ENCODE data around the gene OR2C3.

The OR2C3 gene

DNA sequence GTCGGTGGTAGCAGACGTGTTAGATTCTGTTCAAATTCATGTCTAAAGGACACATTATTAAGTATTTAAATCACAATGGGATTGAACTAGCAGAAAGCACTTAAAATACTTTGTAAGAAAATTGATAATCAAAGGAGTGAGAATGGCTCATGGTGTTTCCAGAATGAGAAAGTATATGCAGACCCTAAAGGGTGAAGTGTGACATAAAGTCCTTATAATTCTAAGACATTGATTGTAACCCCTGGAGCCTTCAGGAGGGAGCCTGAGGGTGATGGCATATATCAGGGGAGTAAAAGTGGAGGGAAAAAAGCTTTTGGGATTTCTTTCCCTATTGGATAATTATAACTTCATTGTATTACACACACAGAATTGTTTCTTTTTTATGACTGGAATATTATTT, at the start of gene OR2C3:
OR2C3 (minus strand) TSS at position 101 of the 400 bp plus-strand sequence. CDS start 3,929 bp downstream, outside the sequence.
- H3K4me1 ChIP-seq (ENCODE audit: insufficient read depth, low read length), result no peaks in the 10 kb centered on the region; the same call in 1 of the 2 replicates
- no peaks in the 10 kb centered on the region for H3K9me3 ChIP-seq (ENCODE audit: insufficient read depth, low read depth, low read length)
- H3K4me3 ChIP-seq (ENCODE audit: low read length), result no peak within 1 kb of the TSS
- H3K36me3 ChIP-seq (ENCODE audit: insufficient read depth, low read depth, low read length), result no peaks in the 10 kb centered on the region
- H3K27ac ChIP-seq (ENCODE audit: low read length), result no peak within 1 kb of the TSS
- no peak within 1 kb of the TSS for H3K9ac ChIP-seq (ENCODE audit: low read depth, low read length)
- no peaks in the 10 kb centered on the region for H3K27me3 ChIP-seq (ENCODE audit: insufficient read depth, low read length)

DNA sequence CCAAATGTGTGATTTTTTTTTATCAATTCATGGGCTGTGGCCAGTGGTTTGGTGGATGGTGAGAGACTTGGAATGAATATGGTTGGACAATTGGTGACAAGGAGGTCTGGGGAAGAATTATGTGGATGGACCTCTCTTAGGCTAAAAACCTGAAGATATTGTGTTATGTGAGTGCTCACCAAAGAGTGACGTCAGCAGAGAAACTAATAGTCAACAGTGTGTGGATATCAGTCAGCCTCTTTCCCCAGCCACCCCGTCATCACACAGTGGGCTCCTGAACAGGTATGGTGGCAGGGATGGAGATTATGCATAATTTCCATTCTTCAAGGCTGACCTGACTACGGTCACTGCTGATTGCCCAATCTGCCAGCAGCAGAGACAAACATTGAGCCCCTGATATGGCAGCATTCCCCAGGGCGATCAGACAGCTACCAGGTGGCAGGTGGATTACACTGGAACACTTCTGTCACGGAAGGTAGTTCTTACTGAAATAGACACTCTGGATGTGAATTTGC, 42.8 kb upstream of the OR2C3 start:
- Histone ChIP-seq H3K4me1 (ENCODE audit: insufficient read depth, low read length) (no peaks in the 10 kb centered on the region), H3K9me3 (ENCODE audit: insufficient read depth, low read depth, low read length) (no peaks in the 10 kb centered on the region), H3K36me3 (ENCODE audit: insufficient read depth, low read depth, low read length) (no peaks in the 10 kb centered on the region), H3K9ac (ENCODE audit: low read depth, low read length) (no peak overlapping the region), H3K27ac (ENCODE audit: low read length) (no peak overlapping the region), H3K27me3 (ENCODE audit: insufficient read depth, low read length) (no peaks in the 10 kb centered on the region), H3K4me3 (ENCODE audit: low read length) (no peak overlapping the region)

DNA sequence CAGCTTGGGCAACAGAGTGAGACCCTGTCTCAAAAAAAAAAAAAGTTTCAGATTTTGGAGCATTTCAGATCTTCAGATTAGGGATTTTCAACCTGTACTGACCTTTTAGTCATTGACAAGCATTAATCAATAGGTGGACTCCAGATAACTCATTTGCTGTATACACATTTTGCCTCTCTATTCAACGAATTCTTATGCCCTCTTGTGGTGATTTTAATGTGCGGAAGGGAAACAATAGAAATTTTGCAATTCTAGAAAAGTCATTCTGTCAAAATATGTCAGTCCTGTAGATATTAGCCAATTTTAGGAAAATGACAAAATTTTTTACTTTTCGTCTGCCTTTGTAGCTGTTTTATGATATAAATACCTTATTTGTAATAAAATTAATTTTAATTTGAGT, 40.3 kb upstream of the OR2C3 start:
- Histone ChIP-seq H3K27me3 (ENCODE audit: insufficient read depth, low read length) (no peaks in the 10 kb centered on the region), H3K4me1 (ENCODE audit: insufficient read depth, low read length) (no peaks in the 10 kb centered on the region), H3K9ac (ENCODE audit: low read depth, low read length) (no peak overlapping the region), H3K9me3 (ENCODE audit: insufficient read depth, low read depth, low read length) (no peaks in the 10 kb centered on the region), H3K4me3 (ENCODE audit: low read length) (no peak overlapping the region), H3K36me3 (ENCODE audit: insufficient read depth, low read depth, low read length) (no peaks in the 10 kb centered on the region), H3K27ac (ENCODE audit: low read length) (no peak overlapping the region)

DNA sequence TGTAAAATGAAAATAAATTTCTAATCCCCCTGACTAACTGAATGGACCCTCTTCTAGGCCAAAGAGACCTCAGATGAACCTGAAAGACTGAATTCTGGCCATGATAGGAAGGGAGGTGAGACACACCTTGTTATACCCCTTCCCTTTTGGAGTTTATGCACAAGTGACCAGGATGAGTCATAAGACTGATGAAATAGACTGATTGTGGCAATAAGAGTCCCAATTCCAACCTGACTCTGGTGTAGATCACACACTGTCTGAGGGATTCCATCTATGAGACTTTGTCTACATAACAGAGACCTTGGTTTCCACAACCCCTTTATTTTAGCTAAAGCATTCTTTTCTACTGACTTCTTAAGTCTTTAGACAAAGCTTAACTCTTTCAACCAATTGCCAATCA, 38.4 kb upstream of the OR2C3 start:
- Histone ChIP-seq H3K27ac (ENCODE audit: low read length) (no peak overlapping the region), H3K9me3 (ENCODE audit: insufficient read depth, low read depth, low read length) (no peaks in the 10 kb centered on the region), H3K27me3 (ENCODE audit: insufficient read depth, low read length) (no peaks in the 10 kb centered on the region), H3K4me1 (ENCODE audit: insufficient read depth, low read length) (no peaks in the 10 kb centered on the region), H3K9ac (ENCODE audit: low read depth, low read length) (no peak overlapping the region), H3K4me3 (ENCODE audit: low read length) (no peak overlapping the region), H3K36me3 (ENCODE audit: insufficient read depth, low read depth, low read length) (no peaks in the 10 kb centered on the region)

DNA sequence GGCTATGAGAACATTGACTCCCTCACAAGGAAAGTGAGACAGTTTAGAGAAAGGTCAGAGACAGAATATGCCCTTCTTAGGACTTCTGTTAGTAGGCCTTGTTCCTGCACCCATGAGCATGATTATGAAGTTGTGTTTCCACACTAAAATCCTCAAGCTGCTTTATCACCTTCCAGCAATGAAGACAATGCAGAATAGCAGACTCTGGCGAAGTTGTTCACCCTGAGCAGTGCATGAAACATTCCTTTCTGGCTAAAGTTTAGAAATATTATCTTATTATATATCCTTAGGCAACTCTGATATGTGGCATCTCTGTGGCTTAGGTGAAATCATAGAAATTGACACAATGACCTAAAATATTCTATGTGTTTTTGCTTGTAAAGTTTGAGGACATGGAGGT, 38.0 kb upstream of the OR2C3 start:
- H3K27ac ChIP-seq (ENCODE audit: low read length), result no peak overlapping the region
- H3K4me1 ChIP-seq (ENCODE audit: insufficient read depth, low read length), result no peaks in the 10 kb centered on the region
- H3K9ac ChIP-seq (ENCODE audit: low read depth, low read length), result no peak overlapping the region
- no peak overlapping the region for H3K4me3 ChIP-seq (ENCODE audit: low read length)
- no peaks in the 10 kb centered on the region for H3K36me3 ChIP-seq (ENCODE audit: insufficient read depth, low read depth, low read length)
- H3K9me3 ChIP-seq (ENCODE audit: insufficient read depth, low read depth, low read length), result no peaks in the 10 kb centered on the region
- H3K27me3 ChIP-seq (ENCODE audit: insufficient read depth, low read length), result no peaks in the 10 kb centered on the region

DNA sequence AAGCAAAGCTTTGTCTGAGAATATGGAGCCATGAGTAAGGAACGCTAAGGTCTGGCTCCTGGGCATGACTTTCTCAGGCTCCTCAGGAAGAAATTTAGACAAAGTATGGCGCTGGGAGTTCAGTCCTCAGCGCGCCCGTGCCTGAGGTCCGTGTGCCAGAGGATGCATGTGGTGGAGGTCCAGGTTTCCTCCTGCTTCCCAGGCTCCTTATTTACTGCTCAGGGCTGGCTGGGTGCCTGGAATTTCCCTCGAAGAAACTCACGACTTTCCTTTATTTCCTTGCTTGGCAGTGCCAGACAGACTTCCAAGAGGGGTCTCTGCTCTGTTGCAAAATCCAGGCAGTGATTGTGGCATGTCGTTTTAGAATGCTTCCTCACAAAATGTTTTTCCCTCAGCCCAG, 26.0 kb upstream of the OR2C3 start:
- Histone ChIP-seq H3K9me3 (ENCODE audit: insufficient read depth, low read depth, low read length) (no peaks in the 10 kb centered on the region), H3K4me1 (ENCODE audit: insufficient read depth, low read length) (no peaks in the 10 kb centered on the region), H3K27me3 (ENCODE audit: insufficient read depth, low read length) (no peaks in the 10 kb centered on the region), H3K9ac (ENCODE audit: low read depth, low read length) (no peak overlapping the region), H3K4me3 (ENCODE audit: low read length) (no peak overlapping the region), H3K36me3 (ENCODE audit: insufficient read depth, low read depth, low read length) (no peaks in the 10 kb centered on the region), H3K27ac (ENCODE audit: low read length) (no peak overlapping the region)

DNA sequence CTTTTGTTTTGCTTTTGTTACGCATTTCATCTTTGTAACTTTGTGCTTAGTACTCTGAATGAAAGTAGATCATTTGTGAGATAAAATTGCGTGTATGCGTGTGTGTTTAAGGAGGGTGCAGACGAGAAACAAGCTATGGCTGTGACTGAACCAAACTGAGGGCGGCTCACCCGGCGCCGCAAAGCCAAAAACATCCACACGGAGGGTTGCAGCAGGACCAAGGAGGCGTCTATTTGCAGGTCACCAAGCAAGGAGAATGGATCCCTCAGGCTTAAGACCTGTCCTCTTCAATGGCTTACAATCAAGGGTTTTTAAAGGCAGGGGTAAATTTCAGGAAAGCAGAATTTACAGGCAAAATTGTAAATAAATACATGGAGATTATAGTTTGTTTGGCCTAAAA, 25.5 kb upstream of the OR2C3 start:
- Histone ChIP-seq H3K36me3 (ENCODE audit: insufficient read depth, low read depth, low read length) (no peaks in the 10 kb centered on the region), H3K27me3 (ENCODE audit: insufficient read depth, low read length) (no peaks in the 10 kb centered on the region), H3K4me3 (ENCODE audit: low read length) (no peak overlapping the region), H3K27ac (ENCODE audit: low read length) (no peak overlapping the region), H3K9me3 (ENCODE audit: insufficient read depth, low read depth, low read length) (no peaks in the 10 kb centered on the region), H3K9ac (ENCODE audit: low read depth, low read length) (no peak overlapping the region), H3K4me1 (ENCODE audit: insufficient read depth, low read length) (no peaks in the 10 kb centered on the region)

DNA sequence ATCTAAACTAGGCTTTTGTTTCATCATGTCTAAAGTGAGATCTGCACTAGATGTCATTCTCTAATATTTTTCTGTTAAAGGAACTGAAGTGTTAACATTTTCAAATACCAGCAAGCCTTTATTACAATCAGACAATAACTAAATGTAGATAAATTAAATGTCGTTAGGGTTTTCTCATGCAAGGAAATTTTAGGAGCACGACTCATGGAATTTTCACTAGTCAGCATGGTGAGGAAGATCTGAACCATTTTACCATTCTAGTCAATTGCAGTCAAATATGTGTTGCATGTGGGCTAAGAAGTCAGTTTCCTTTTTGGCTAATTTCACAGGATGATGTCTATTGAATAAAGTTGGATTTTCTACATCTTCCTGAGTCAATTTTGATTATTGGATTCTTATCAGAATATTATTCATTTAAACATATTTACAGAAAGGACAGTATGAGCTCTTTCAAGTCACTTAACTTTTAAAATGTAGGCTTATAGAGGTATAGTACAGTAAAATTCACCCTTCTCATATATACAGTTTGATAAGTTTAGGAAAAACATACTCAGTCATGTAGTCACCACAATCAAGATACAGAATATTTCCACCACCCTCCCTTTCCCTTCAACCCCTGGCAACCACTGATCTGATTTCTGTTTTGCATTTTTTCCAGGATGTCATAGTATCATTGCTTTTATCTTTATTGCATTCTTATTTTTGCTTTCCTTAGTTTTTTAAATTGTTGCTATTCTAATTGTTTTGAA, 21.9 kb upstream of the OR2C3 start:
- Histone ChIP-seq H3K4me1 (ENCODE audit: insufficient read depth, low read length) (no peaks in the 10 kb centered on the region), H3K4me3 (ENCODE audit: low read length) (no peak overlapping the region), H3K9ac (ENCODE audit: low read depth, low read length) (no peak overlapping the region), H3K9me3 (ENCODE audit: insufficient read depth, low read depth, low read length) (no peaks in the 10 kb centered on the region), H3K36me3 (ENCODE audit: insufficient read depth, low read depth, low read length) (no peaks in the 10 kb centered on the region), H3K27ac (ENCODE audit: low read length) (no peak overlapping the region), H3K27me3 (ENCODE audit: insufficient read depth, low read length) (no peaks in the 10 kb centered on the region)

DNA sequence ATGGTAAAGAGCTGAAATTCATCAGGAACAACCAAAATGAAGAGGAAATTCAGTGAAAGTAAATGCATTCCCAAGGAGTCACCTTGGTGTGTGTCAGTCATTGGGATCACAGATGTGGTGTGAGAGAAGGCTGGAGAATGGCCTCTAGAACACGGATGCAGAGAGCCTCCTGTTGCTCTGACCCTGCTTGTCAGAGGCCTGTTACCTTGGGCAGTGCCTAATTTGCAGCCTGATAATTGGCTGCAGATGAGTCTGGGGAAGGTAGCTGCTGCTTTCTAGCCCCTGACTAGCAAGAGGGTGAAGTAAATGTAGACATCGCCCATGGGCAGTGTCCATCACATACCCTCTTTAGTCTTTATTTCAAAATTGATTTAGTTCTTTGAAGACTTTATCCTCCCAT, 16.0 kb upstream of the OR2C3 start:
- H3K9me3 ChIP-seq (ENCODE audit: insufficient read depth, low read depth, low read length), result no peaks in the 10 kb centered on the region
- no peak overlapping the region for H3K9ac ChIP-seq (ENCODE audit: low read depth, low read length)
- H3K4me3 ChIP-seq (ENCODE audit: low read length), result no peak overlapping the region
- H3K36me3 ChIP-seq (ENCODE audit: insufficient read depth, low read depth, low read length), result no peaks in the 10 kb centered on the region
- no peak overlapping the region for H3K27ac ChIP-seq (ENCODE audit: low read length)
- H3K27me3 ChIP-seq (ENCODE audit: insufficient read depth, low read length), result no peaks in the 10 kb centered on the region
- H3K4me1 ChIP-seq (ENCODE audit: insufficient read depth, low read length), result peaks cover 9% of the 10 kb centered on the region; the same call in 1 of the 2 replicates

DNA sequence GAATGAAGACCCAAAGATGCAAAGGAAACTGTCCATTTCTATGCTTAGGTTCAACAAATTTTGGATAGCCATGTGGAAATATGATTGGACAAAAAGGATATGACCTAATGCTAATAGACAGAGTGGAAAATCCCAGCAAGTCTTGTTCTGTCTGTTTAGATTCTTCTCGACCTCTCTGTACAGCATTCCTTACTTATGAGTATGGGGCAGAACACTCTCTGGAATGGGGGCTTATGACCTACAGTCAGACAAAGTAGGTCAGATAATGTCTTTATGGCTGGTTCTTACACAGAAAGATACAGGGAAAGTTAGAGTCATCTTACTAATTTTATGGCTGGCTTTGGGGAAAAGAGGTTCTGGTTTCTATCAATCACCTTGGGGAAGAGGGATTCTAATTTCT, 15.5 kb upstream of the OR2C3 start:
- H3K27me3 ChIP-seq (ENCODE audit: insufficient read depth, low read length), result no peaks in the 10 kb centered on the region
- no peaks in the 10 kb centered on the region for H3K9me3 ChIP-seq (ENCODE audit: insufficient read depth, low read depth, low read length)
- H3K4me1 ChIP-seq (ENCODE audit: insufficient read depth, low read length), result peaks cover 9% of the 10 kb centered on the region; the same call in 1 of the 2 replicates
- H3K27ac ChIP-seq (ENCODE audit: low read length), result no peak overlapping the region
- no peak overlapping the region for H3K9ac ChIP-seq (ENCODE audit: low read depth, low read length)
- no peak overlapping the region for H3K4me3 ChIP-seq (ENCODE audit: low read length)
- no peaks in the 10 kb centered on the region for H3K36me3 ChIP-seq (ENCODE audit: insufficient read depth, low read depth, low read length)

DNA sequence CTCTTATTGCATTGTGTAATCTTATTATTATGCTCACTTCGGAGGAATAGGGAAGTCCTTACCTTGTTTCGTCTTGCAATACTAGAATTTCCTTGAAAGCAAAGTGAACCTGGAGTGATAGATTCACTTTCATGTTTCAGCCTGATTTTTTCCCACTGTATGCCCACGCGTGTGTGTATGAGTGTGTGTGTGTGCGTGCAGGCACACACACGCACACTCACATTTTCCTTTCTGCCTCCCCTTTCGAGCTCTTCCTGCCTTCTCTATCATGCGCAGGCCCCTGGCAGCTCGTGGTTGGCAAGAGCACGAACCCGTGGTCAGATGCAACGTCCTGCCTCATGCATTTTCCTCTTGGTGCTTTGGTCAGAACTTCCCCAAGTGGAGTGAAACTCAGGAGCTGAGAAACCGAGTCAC, 12.5 kb upstream of the OR2C3 start, which contains the start of gene GCSAML:
GCSAML (plus strand) TSS at position 366 of the 414 bp plus-strand sequence. CDS start 58 bp downstream, outside the sequence.
- H3K27me3 ChIP-seq (ENCODE audit: insufficient read depth, low read length), result no peaks in the 10 kb centered on the region
- no peaks in the 10 kb centered on the region for H3K9me3 ChIP-seq (ENCODE audit: insufficient read depth, low read depth, low read length)
- no peaks in the 10 kb centered on the region for H3K36me3 ChIP-seq (ENCODE audit: insufficient read depth, low read depth, low read length)
- H3K27ac ChIP-seq (ENCODE audit: low read length), result no peak within 1 kb of the TSS
- H3K4me1 ChIP-seq (ENCODE audit: insufficient read depth, low read length), result peaks cover 9% of the 10 kb centered on the region; the same call in 1 of the 2 replicates
- H3K9ac ChIP-seq (ENCODE audit: low read depth, low read length), result no peak within 1 kb of the TSS
- H3K4me3 ChIP-seq (ENCODE audit: low read length), result no peak within 1 kb of the TSS

DNA sequence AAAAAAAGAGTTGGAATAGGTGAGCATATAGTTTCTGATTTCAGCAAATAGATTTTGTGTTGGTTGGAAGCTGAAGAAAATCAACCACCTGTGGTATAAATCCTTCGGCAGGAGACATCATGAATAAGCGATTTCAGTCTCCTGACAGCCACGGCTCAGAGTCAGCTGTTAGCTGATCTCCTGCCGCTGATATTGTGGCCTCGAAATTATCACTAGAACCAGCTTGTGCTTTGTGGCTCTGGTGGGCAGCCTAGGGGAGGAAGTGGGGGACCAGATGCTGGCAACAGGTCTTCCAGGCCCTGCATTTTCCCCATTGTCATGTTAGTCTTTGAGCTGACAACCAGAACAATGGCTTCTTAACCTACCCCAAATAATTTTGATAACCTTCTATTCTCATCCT, 11.9 kb upstream of the OR2C3 start:
- Histone ChIP-seq H3K9ac (ENCODE audit: low read depth, low read length) (no peak overlapping the region), H3K9me3 (ENCODE audit: insufficient read depth, low read depth, low read length) (no peaks in the 10 kb centered on the region), H3K36me3 (ENCODE audit: insufficient read depth, low read depth, low read length) (no peaks in the 10 kb centered on the region), H3K27me3 (ENCODE audit: insufficient read depth, low read length) (no peaks in the 10 kb centered on the region), H3K4me3 (ENCODE audit: low read length) (no peak overlapping the region), H3K27ac (ENCODE audit: low read length) (no peak overlapping the region), H3K4me1 (ENCODE audit: insufficient read depth, low read length) (peaks cover 9% of the 10 kb centered on the region; the same call in 1 of the 2 replicates)

Measured in iPS-20b (cell line).